ENCODE data around the gene ABCC6.

- TF ChIP-seq, protein P1, sequence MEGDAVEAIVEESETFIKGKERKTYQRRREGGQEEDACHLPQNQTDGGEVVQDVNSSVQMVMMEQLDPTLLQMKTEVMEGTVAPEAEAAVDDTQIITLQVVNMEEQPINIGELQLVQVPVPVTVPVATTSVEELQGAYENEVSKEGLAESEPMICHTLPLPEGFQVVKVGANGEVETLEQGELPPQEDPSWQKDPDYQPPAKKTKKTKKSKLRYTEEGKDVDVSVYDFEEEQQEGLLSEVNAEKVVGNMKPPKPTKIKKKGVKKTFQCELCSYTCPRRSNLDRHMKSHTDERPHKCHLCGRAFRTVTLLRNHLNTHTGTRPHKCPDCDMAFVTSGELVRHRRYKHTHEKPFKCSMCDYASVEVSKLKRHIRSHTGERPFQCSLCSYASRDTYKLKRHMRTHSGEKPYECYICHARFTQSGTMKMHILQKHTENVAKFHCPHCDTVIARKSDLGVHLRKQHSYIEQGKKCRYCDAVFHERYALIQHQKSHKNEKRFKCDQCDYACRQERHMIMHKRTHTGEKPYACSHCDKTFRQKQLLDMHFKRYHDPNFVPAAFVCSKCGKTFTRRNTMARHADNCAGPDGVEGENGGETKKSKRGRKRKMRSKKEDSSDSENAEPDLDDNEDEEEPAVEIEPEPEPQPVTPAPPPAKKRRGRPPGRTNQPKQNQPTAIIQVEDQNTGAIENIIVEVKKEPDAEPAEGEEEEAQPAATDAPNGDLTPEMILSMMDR (tag by site-specific recombination; IDR thresholded peaks at IDR 0.05): no peak
- TF ChIP-seq TCF7L2 (IDR thresholded peaks at IDR 0.05; ENCODE audit: borderline replicate concordance, low read depth, low read length): no peak
- no peak for TF ChIP-seq ZNF830 (tag by site-specific recombination; IDR thresholded peaks at IDR 0.05; ENCODE audit: low read depth)
- no peak for TF ChIP-seq PATZ1 (tag by site-specific recombination; IDR thresholded peaks at IDR 0.05)
- TF ChIP-seq ZNF610 (tag by site-specific recombination; IDR thresholded peaks at IDR 0.05; ENCODE audit: borderline replicate concordance): no peak
- TF ChIP-seq, protein P2, sequence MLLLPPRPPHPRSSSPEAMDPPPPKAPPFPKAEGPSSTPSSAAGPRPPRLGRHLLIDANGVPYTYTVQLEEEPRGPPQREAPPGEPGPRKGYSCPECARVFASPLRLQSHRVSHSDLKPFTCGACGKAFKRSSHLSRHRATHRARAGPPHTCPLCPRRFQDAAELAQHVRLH (tag by site-specific recombination; IDR thresholded peaks at IDR 0.05): no peak
- no peak for TF ChIP-seq ZNF560 (tag by site-specific recombination; IDR thresholded peaks at IDR 0.05; ENCODE audit: borderline replicate concordance)
Observed at GRCh38 chr16:16131659-16132058, 91.6 kb downstream of the ABCC6 start.
